Right lobe of liver (tissue), 4 donors: ENCODE data around the gene OR51B4.

Experiments
- POLR2A ChIP-seq: fragments of 450-650 bp; IDR thresholded peaks from one replicate; pipeline ENCODE4 v1.6.1; 2017; ENCODE audit warnings: antibody characterized with exemption, mild to moderate bottlenecking
- TF ChIP-seq, protein P1 (sequence below), 4 donors: fragments of 200-600 bp in 3 of 4; fragments of 450-650 bp in 1 of 4; IDR thresholded peaks; one replicate each; pipeline versions ENCODE4 v1.5.1 to v1.8.0; 2016 to 2022; ENCODE audit warnings: antibody characterized with exemption in 4 of 4, mild to moderate bottlenecking in 2 of 4
- donor health status: DM: no; HTN: no; CAD: no.
- donor health status: DM: no; HTN: no; CAD: no.
- donor health status: DM: no; HTN: yes; CAD: no.

DNA sequence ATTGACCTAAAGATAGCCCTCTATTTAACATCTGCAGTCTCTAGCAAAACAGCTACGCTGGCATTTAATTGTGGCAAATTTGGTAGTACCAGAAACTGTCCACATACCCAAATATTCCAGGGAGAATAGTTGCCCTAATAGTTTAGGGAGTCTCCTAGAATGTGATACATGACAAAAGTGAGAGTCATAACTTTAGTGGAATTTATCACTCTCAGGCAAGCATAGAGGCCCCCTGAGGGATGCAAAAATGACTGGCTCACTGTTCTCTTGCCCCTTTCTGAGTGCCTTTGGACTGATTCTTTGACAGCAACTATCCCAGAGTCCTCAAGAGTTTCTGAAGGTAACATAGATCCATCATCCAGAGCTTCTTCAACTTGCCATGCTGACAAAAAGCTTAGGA, 2.3 kb upstream of the OR51B4 start:
- TF ChIP-seq POLR2A, result no peak
- TF ChIP-seq, protein P1, sequence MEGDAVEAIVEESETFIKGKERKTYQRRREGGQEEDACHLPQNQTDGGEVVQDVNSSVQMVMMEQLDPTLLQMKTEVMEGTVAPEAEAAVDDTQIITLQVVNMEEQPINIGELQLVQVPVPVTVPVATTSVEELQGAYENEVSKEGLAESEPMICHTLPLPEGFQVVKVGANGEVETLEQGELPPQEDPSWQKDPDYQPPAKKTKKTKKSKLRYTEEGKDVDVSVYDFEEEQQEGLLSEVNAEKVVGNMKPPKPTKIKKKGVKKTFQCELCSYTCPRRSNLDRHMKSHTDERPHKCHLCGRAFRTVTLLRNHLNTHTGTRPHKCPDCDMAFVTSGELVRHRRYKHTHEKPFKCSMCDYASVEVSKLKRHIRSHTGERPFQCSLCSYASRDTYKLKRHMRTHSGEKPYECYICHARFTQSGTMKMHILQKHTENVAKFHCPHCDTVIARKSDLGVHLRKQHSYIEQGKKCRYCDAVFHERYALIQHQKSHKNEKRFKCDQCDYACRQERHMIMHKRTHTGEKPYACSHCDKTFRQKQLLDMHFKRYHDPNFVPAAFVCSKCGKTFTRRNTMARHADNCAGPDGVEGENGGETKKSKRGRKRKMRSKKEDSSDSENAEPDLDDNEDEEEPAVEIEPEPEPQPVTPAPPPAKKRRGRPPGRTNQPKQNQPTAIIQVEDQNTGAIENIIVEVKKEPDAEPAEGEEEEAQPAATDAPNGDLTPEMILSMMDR (IDR thresholded peaks at IDR 0.05), result no peak
